Fibroblast of mammary gland (primary cell): ENCODE results near the gene COL13A1.

Experiments
- DNase-seq: peaks from one replicate; pipeline ENCODE4 v3.0.0-alpha.2; 2010; ENCODE audit warnings: low read depth
- H3K4me3 ChIP-seq: 2 replicates; pipeline ENCODE4 v1.5.1; 2011; ENCODE audit warnings: low read depth, mild to moderate bottlenecking, low read length, moderate library complexity; ENCODE audit not compliant: control insufficient read depth
- CTCF ChIP-seq: conservative IDR thresholded peaks from 2 replicates; pipeline ENCODE4 v1.5.1; 2011; ENCODE audit warnings: low read depth, low read length, inconsistent platforms; ENCODE audit not compliant: control insufficient read depth, insufficient read depth

The COL13A1 gene

GRCh38 chr10:69801434-69802315 lies at the start of gene COL13A1:
COL13A1 (plus strand) TSS chr10:69801906; CDS start chr10:69802424, 518 bp downstream.
- peak; percentile 69 for DNase-seq
- no peak for TF ChIP-seq CTCF
- peak within 1 kb of the TSS; percentile 57 for H3K4me3 ChIP-seq

GRCh38 chr10:69752479-69752878 lies 49.2 kb upstream of the COL13A1 start:
- no peak for DNase-seq
- H3K4me3 ChIP-seq, result no peak overlapping the region
- TF ChIP-seq CTCF, result no peak

- no peak for TF ChIP-seq CTCF
- H3K4me3 ChIP-seq, result no peak overlapping the region
- no peak for DNase-seq
Observed at GRCh38 chr10:69756279-69756678, 45.4 kb upstream of the COL13A1 start.

GRCh38 chr10:69757206-69757552 lies 44.5 kb upstream of the COL13A1 start:
- H3K4me3 ChIP-seq, result no peak overlapping the region
- no peak for TF ChIP-seq CTCF
- DNase-seq, result no peak

- TF ChIP-seq CTCF, result no peak
- DNase-seq, result peak; percentile 48
- no peak overlapping the region for H3K4me3 ChIP-seq
Observed at GRCh38 chr10:69757553-69758309, 44.0 kb upstream of the COL13A1 start.

GRCh38 chr10:69758310-69758728 lies 43.4 kb upstream of the COL13A1 start:
- no peak for TF ChIP-seq CTCF

More at GRCh38 chr10:69758310-69758728, 43.4 kb upstream of the COL13A1 start:
- H3K4me3 ChIP-seq, result no peak overlapping the region
- DNase-seq, result no peak
